Smooth muscle cell (in vitro differentiated cells): ENCODE measurements around the gene GRK5. TPM values are rescaled to one million over a fixed set of nuclear protein-coding genes. Genes with fewer than 3 reads are reported as not detected.

Source experiments
- DNase-seq: peaks from one replicate; lab custom pipeline; 2025; ENCODE audit not compliant: unreplicated experiment; lab: John Stamatoyannopoulos, UW
- H2AFZ ChIP-seq: fragments of 200-600 bp; sonication (generic); 2 replicates; pipeline ENCODE4 v1.6.0; 2016; ENCODE audit warnings: antibody characterized with exemption, low read depth, mild to moderate bottlenecking
- H3F3A ChIP-seq: fragments of 200-600 bp; sonication (generic); 2 replicates; pipeline ENCODE4 v1.6.0; 2017; ENCODE audit warnings: antibody characterized with exemption, low read depth
- H3K27ac ChIP-seq: fragments of 200-600 bp; sonication (generic); 2 replicates; pipeline ENCODE4 v1.5.1; 2016; ENCODE audit warnings: low read depth, mild to moderate bottlenecking
- H3K27me3 ChIP-seq: fragments of 200-600 bp; sonication (generic); 2 replicates; pipeline ENCODE4 v1.6.1; 2016; ENCODE audit warnings: low read depth, mild to moderate bottlenecking
- H3K36me3 ChIP-seq: fragments of 200-600 bp; sonication (generic); 2 replicates; pipeline ENCODE4 v1.5.1; 2016; ENCODE audit warnings: low read depth
- H3K4me1 ChIP-seq: fragments of 200-600 bp; sonication (generic); 2 replicates; pipeline ENCODE4 v1.5.1; 2016; ENCODE audit warnings: low read depth
- H3K4me2 ChIP-seq: fragments of 200-600 bp; sonication (generic); 2 replicates; pipeline ENCODE4 v1.6.0; 2016; ENCODE audit warnings: mild to moderate bottlenecking
- H3K4me3 ChIP-seq: fragments of 200-600 bp; sonication (generic); 2 replicates; pipeline ENCODE4 v1.5.1; 2016; ENCODE audit warnings: mild to moderate bottlenecking
- H3K79me2 ChIP-seq: fragments of 200-600 bp; sonication (generic); 2 replicates; pipeline ENCODE4 v1.6.0; 2016; ENCODE audit warnings: low read depth, mild to moderate bottlenecking
- H3K9ac ChIP-seq: fragments of 200-600 bp; sonication (generic); 2 replicates; pipeline ENCODE4 v1.6.0; 2016; ENCODE audit warnings: low read depth
- H3K9me3 ChIP-seq: fragments of 200-600 bp; sonication (generic); replicated peaks from 2 replicates; pipeline ENCODE4 v1.5.1; 2016; ENCODE audit warnings: low read depth
- H4K20me1 ChIP-seq: fragments of 200-600 bp; sonication (generic); 2 replicates; pipeline ENCODE4 v1.6.0; 2016; ENCODE audit warnings: low read depth
- WGBS: methylation state at CpG from one replicate; pipeline ENCODE4 v1.1.7; 2016; ENCODE audit warnings: low lambda C conversion rate; 5-methylcytosine and 5-hydroxymethylcytosine counted together
- polyA plus RNA-seq: library from polyadenylated mRNA; unstranded; fragments of >200 nt; fragmentation: Nextera tagmentation; extraction: Ambion mirVana; gene quantifications from 2 replicates; pipeline ENCODE4 v1.2.1, GENCODE V29; 2016
- total RNA-seq: library from RNA; depleted of rRNA; stranded (reverse); fragments of >200 nt; gene quantifications from 2 replicates; pipeline ENCODE4 v1.2.3, GENCODE V29; 2014
- TF ChIP-seq, protein P1 (sequence below): fragments of 200-600 bp; sonication (generic); IDR thresholded peaks from 2 replicates; pipeline ENCODE4 v1.5.1; 2017; ENCODE audit warnings: borderline replicate concordance, mild to moderate bottlenecking, antibody characterized with exemption; ENCODE audit not compliant: insufficient read depth, poor library complexity, severe bottlenecking

GRK5 gene
- total and polyA plus RNA-seq, 2 experiments from 2014 or later = 4.4 to 5.2 TPM

DNA sequence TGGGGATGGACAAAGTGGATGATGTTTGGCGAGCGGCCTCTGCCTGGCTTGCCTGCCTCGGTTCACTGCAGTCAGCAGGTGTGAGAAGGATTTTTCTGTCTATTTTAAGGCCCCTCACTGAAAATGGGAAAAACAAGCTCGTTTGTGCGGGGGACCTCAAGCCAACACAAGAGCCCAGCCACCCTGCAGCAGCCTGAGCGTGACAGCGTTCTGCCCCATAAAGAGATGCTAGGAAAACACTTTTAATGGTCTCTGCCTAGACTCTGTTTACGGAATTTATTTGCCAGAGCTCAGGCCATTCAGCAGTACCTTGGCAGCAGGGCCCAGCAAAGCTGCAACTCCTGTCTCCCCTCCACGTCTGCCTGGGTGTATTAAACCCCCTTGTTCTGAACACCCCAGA lies 131.7 kb downstream of the GRK5 start:
- H3F3A ChIP-seq = no peaks in the 10 kb centered on the region
- peaks cover 17% of the 10 kb centered on the region for H4K20me1 ChIP-seq
- H3K4me1 ChIP-seq = peaks cover 8% of the 10 kb centered on the region
- H3K27me3 ChIP-seq = no peaks in the 10 kb centered on the region
- TF ChIP-seq, protein P1, sequence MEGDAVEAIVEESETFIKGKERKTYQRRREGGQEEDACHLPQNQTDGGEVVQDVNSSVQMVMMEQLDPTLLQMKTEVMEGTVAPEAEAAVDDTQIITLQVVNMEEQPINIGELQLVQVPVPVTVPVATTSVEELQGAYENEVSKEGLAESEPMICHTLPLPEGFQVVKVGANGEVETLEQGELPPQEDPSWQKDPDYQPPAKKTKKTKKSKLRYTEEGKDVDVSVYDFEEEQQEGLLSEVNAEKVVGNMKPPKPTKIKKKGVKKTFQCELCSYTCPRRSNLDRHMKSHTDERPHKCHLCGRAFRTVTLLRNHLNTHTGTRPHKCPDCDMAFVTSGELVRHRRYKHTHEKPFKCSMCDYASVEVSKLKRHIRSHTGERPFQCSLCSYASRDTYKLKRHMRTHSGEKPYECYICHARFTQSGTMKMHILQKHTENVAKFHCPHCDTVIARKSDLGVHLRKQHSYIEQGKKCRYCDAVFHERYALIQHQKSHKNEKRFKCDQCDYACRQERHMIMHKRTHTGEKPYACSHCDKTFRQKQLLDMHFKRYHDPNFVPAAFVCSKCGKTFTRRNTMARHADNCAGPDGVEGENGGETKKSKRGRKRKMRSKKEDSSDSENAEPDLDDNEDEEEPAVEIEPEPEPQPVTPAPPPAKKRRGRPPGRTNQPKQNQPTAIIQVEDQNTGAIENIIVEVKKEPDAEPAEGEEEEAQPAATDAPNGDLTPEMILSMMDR = no peak
- DNase-seq = no peak
- no peak overlapping the region for H3K4me3 ChIP-seq
- no peaks in the 10 kb centered on the region for H3K9me3 ChIP-seq
- H3K4me2 ChIP-seq = no peak overlapping the region
- H3K79me2 ChIP-seq = no peaks in the 10 kb centered on the region
- 82% methylated on average over 9 of the region's 9 CpGs for WGBS
- H3K9ac ChIP-seq = no peak overlapping the region
- H3K27ac ChIP-seq = no peak overlapping the region
- no peak overlapping the region for H2AFZ ChIP-seq
- no peaks in the 10 kb centered on the region for H3K36me3 ChIP-seq

DNA sequence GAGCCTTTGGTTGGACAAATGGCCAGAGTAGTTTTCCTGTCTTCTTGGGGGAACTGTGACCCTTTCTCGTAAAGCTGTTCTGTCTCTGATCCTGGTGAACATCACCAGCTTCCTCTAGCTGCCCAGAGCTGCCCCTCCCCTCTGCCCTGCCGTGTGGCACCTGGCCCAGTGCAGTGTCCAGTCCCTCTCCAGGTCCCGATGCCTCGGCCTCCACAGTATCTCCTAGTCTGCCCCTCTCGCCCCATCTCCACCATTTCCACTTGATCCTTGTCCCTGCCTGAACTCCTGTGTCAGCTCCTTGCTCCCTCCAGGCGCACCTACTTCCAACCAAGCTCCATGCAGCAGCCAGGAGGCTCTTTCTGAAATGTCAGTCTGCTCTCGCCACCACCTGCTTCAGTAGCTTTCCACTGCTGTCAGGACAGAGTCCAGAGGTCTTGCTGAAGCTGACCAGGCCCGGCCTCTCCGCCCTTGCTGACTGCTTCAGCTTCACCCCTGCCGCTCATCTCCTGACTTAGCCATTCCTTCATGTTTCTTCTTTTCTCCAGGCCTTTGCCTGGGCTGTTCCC lies 133.6 kb downstream of the GRK5 start:
- TF ChIP-seq, protein P1 = no peak
- H2AFZ ChIP-seq = no peak overlapping the region
- H3K9ac ChIP-seq = no peak overlapping the region
- H3K4me3 ChIP-seq = no peak overlapping the region
- no peaks in the 10 kb centered on the region for H3K9me3 ChIP-seq
- H3F3A ChIP-seq = no peaks in the 10 kb centered on the region
- H3K27ac ChIP-seq = no peak overlapping the region
- H3K79me2 ChIP-seq = no peaks in the 10 kb centered on the region
- DNase-seq = no peak
- peaks cover 17% of the 10 kb centered on the region for H4K20me1 ChIP-seq
- WGBS = 93% methylated on average over 10 of the region's 10 CpGs
- H3K4me2 ChIP-seq = no peak overlapping the region
- H3K4me1 ChIP-seq = no peaks in the 10 kb centered on the region
- no peaks in the 10 kb centered on the region for H3K27me3 ChIP-seq
- no peaks in the 10 kb centered on the region for H3K36me3 ChIP-seq

DNA sequence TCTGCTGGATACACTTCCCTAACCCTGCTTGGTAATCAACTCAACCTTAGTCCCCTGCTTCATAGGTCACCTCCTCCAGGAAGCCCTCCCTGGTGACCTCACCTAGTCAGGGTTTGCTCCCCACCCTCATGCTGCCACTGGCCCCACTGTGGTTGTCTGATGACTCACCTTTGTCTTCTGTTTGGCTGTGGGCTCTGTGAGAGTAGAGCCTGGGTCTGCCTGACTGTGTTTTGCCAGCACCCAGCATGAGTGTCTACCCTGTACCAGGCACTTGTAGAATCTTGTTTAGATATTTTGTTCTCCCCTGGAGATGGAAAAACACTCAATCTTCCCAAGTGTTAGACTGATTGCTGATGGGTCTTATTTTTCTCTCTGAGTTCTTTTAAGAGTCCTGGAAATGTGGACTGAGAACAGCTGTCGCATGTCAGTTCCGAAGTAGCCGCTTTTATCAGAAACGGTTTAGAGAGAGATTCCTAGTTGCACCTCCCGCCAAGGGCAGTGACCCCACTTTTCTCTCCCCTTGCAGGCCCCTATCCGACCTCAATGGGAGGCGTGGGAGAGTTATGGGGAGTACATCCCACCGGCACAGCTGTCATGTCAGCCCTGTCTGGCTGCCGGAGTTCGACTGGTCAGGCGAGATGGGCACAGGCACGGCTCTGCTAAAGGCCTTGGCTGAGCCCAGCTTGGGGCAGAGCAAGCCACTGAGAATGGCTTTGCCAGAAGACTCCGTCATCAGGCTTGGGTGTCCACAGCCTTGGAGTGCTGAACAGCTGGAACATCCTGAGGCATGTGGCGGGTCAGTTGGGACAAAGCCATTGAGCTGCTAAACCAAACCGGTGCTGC lies 134.3 kb downstream of the GRK5 start:
- H3K27me3 ChIP-seq = no peaks in the 10 kb centered on the region
- TF ChIP-seq, protein P1 = no peak
- WGBS = 69% methylated on average over 15 of the region's 15 CpGs
- no peaks in the 10 kb centered on the region for H3K9me3 ChIP-seq
- no peak for DNase-seq
- no peak overlapping the region for H2AFZ ChIP-seq
- H3K4me2 ChIP-seq = peak overlapping the region; percentile 13
- H3K9ac ChIP-seq = no peak overlapping the region
- H3K79me2 ChIP-seq = no peaks in the 10 kb centered on the region
- peaks cover 17% of the 10 kb centered on the region for H4K20me1 ChIP-seq
- no peak overlapping the region for H3K4me3 ChIP-seq
- H3K36me3 ChIP-seq = no peaks in the 10 kb centered on the region
- H3F3A ChIP-seq = no peaks in the 10 kb centered on the region
- H3K27ac ChIP-seq = no peak overlapping the region
- H3K4me1 ChIP-seq = no peaks in the 10 kb centered on the region
